Gastroesophageal sphincter (tissue), 3 donors: ENCODE results near the gene IQGAP2.

ENCODE experiments used
- CTCF ChIP-seq, 4 experiments: fragments of 200-600 bp in 2 of 4; fragments of 450-650 bp in 2 of 4; sonication (generic) in 1 of 4; IDR thresholded peaks; one replicate each; pipeline ENCODE4 v1.5.1; 2017 to 2019; ENCODE audit warnings: antibody characterized with exemption in 4 of 4, mild to moderate bottlenecking in 2 of 4, moderate library complexity in 2 of 4
- EP300 ChIP-seq: sonication (generic); formaldehyde crosslinking; IDR thresholded peaks from one replicate; pipeline ENCODE4 v1.6.1; 2017; ENCODE audit warnings: antibody characterized with exemption, mild to moderate bottlenecking

GRCh38 chr5:76718880-76719279, 315.8 kb downstream of the IQGAP2 start:
- no peak for TF ChIP-seq CTCF (IDR thresholded peaks at IDR 0.05)
- no peak for TF ChIP-seq EP300
